GM21360 (cell line): ENCODE data around the gene UQCRFS1.
"Not testable (repeated sequence)": the region's sequence is repeated elsewhere in the genome, so short reads cannot be mapped to it uniquely, and the experiment has no call there.

ENCODE experiments used
- ATAC-seq: cut with Tn5 transposase; IDR thresholded peaks from one replicate; pipeline ENCODE4 v1.9.1; 2021; ENCODE audit warnings: mild to moderate bottlenecking, moderate library complexity; ENCODE audit not compliant: unreplicated experiment

UQCRFS1 gene

DNA sequence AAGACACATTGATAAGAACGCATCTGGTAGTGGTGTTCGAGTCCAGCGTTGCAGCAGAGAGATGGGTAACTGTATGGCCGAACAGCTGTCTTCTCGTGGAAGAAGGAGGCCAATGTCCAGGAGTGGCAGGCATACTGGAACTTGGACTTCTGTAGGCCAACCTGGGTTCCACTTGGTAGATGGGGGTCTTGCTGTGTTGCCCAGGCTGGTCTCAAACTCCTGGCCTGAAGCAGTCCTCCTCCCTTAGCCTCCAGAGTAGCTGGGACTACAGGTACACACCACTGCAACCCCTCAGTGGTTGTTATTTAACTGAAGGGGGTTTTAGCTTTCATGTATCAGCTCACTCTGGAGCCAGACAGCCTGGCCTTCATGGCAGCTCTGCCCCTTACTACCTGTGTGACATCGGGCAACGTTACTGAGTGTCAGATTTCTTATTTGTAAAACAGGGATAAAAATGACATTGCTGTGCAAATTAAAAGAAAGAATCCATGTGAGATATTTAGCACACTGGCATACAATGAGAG is 2.4 kb upstream of the UQCRFS1 start:
- no peak for ATAC-seq

DNA sequence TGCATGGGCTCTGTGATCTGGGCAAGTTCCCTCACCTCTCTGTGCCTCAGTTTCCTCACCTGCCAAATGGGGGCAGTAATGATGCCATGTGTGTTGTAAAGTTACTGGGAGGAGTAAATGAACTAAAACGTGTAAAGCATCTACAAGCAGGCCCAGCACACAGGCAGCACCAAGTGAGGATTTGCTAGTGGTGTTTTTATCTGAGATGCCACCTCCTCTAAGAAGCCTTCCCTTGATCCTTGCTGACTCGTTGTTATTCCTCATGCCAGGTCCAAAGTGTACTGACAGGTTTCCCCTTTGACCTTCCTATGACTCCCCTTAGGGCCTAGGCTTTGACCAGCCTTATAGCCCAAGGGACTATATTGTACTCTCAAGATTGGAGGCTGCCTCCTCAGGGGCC is 1.5 kb upstream of the UQCRFS1 start:
- no peak for ATAC-seq

DNA sequence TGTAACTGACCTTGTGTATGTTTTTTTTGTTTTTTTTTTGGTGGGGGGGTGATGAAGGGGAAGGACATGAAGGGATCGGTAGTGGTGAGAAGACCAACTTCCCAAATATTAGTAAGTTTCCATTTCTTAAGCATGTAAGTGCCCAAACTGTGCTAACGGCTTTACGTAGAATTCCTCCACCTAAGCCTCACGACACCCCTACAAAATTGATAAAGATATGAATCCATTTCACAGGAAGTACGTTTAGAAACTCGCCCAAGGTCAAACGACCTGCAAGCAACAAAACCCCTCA is 649 bp downstream of the UQCRFS1 start:
- ATAC-seq = no peak

DNA sequence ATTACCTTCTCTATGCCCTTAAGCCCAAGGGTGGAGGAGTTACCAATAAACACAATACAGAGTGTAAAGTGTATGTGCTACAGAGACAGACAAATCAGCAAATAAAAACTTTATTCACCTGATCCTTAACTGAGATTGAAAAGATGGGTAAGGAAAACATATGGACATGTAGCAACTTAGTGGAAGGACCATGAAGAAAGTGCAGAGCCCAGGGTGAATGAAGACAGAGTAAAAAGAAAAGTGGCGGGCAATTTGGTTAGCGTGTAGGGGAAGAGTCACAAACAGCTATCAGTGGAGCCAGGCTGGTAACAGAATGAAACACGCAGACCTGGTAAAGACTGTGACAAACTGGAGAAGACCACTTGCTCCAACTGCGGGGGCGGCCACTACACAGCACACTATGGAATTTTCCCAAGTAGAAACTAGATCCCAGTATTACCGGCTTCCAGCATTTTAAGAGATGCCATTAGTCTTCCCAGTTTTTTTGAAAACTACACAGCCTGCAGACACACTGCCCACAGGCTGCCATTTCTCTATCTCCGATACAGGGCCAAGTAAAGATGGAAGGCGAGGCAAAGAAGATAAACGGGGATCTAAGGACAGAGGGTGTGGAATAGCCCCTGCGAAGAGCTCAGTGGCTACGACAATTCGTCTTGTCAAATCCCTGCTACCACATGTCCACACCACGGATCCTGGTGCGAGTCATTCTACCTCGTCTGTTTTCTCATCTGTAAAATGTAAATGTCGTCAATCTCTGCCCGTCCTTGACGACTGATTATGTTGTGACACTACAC is 1.2 kb downstream of the UQCRFS1 start:
- no peak for ATAC-seq

DNA sequence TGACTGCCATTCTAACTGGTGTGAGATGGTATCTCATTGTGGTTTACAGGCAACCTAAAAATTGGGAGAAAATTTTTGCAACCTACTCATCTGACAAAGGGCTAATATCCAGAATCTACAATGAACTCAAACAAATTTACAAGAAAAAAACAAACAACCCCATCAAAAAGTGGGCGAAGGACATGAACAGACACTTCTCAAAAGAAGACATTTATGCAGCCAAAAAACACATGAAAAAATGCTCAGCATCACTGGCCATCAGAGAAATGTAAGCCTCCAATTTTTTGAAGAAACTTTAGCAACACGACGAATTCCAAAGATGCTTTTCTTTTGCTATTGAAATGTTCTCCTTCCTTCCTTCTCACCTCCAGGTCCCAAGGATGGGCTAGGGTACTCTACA is 1.9 kb downstream of the UQCRFS1 start:
- ATAC-seq = not testable (repeated sequence)

DNA sequence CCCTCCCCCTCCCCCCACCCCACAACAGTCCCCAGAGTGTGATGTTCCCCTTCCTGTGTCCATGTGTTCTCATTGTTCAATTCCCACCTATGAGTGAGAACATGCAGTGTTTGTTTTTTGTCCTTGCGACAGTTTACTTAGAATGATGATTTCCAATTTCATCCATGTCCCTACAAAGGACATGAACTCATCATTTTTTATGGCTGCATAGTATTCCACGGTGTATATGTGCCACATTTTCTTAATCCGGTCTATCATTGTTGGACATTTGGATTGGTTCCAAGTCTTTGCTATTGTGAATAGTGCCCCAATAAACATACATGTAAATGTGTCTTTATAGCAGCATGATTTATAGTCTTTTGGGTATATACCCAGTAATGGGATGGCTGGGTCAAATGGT is 2.4 kb downstream of the UQCRFS1 start:
- ATAC-seq = not testable (repeated sequence)

DNA sequence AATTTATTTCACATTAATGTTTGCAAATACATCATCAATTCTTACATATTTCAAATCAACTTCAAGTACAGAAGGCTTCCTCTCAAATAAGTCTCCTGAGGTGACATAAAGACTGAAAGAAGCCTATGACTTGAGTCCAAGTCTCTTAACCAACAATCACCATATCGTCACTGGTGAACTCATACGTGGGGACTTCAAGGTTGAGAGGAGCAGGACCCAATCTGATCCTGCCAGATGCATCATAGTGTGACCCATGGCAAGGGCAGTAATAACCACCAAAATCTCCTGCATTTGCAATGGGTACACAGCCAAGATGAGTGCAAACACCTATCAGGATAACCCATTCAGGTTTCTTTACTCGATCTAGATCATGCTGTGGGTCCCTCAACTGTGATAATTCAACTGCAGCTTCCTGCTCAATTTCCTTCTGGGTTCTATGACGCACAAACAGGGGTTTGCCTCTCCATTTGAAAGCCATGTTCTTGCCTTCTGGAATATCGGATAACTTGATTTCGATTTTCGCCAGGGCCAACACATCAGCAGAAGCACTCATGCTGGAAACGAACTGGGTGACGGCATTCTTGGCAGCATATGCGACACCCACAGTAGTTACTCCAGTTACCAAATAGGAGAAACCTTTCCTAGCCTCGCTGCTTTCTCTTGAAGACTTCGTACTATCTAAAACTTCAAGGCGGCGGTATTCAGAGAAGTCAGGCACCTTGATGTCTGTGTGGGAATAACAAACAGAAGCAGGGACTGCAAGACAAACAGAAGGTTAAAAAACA is 5.4 kb downstream of the UQCRFS1 start:
- ATAC-seq = not testable (repeated sequence)

DNA sequence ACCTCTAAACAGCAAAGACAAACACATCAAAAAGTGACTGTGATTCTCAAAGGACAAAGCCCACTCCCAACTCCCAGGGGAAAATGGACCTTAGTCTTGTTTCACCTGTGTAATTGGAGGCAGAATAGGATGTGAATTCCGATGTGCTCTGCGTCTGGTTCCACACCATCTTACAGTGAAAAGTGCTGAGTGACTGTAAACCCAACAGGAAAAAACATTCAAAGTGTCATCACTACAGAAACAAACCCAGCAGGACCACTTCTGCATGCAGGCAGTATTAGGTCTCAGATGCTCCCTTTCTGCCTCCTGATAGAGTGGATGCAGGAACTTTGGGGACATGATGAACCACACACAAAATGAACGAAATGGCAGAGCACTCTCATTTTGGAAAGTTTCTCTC is 6.5 kb downstream of the UQCRFS1 start:
- no peak for ATAC-seq

DNA sequence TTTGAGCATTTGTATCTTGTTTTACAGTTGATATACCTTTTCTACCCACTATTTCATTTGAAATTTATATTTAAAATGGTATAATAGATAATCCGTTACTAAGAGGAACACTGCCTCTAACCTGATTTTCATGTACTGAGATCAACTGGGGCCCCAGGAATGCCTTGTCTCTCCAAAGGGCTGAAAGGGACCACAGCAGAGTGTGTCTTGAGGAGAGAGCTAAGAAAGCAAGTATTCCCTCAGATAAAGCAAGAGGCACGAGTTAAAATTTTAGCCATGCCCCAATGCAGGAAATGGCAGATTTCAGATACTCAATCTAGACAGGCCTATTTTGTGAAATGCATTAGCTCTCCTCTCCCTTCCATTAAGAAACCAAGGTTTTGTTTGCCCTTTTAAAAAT is 10.7 kb downstream of the UQCRFS1 start:
- no peak for ATAC-seq

DNA sequence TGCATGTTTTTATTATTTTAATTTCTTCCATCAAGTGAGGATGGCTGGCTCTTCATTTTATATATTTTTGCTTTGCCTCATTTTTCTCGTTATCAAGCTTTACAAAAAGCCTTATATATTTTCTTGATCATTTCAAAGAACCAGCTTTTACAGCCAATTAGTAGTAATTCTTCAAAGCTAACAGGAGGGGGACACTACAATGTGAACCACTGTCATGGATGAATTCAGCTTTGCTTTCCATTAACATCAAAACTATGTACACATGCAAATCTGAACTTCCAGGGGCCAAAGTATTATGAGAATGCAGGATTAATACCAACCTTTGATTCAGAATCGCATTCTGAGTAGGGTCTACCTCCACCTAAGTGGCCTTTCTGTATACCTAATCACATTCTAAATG is 11.1 kb downstream of the UQCRFS1 start:
- ATAC-seq = no peak

DNA sequence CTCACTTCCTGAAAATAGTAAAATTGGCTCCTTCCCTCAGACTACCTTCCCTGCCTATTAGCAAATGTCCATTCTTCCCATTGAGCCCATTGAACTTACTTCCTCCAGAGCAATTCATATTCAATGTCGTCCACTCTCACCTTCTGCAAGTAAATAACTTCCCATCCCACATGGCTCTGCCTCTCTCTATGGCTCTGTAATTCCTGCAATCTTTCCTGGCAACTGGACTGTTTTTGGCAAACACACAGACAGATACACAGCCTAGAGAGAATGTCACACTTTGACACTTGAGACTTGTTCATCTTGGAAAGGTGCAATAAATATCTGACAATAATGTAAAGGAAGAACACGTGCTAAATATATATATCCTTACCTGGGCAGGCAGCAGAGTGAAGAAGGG is 18.3 kb downstream of the UQCRFS1 start:
- no peak for ATAC-seq

DNA sequence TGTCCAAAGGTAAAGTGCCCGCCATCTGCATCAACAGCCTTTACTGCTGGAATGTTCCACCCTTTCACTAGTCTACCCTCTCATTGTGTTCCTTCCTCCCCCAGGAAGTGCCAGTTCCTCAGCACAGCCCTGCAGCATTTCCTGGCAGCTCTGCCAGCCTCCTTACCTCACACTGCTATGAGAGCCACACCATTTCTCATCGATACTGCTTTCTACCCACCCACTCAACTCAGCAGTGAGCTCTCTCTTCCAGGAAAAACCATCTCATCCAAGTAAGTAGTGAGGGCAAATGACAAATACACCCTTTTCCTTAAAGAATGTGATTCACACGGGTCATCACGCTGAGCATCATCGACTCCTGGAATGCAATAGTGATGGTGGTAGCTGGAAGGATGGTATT is 19.8 kb downstream of the UQCRFS1 start:
- ATAC-seq = no peak

DNA sequence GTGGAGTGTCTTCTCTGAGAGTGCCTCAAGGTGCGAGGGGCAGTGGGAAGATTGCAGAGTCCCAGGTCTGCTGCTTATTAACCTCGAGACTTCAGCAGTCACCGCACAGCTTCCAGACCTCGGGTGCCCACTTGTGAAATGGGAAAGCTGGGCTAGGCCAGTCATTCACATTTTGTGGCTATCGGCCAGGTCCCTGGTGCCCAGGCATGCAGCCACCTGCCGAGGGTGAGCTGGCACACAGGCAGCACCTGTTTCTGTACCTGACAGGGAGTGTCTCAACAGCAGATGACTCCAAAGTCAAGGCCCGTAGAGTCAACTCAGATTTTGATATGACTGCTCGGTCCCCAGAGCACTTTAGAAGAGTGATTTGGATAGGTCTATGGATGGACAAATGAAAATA is 21.9 kb downstream of the UQCRFS1 start:
- ATAC-seq = no peak

DNA sequence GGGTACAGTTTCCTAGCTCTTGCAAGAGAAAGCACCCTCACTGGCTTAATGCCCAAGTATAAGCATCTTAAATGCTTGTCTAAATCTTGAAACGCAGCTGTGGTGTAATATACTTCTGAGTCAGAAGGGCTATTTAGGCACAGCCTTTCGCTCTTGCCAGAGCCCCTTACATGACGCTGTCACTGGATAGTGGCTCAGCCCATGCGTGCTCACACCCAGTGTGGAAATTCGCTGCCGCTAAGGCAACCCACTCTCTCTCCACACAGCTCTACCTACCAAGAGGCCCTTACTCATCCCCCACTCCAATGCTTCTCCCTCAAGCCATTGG is 24.0 kb downstream of the UQCRFS1 start:
- ATAC-seq = no peak

DNA sequence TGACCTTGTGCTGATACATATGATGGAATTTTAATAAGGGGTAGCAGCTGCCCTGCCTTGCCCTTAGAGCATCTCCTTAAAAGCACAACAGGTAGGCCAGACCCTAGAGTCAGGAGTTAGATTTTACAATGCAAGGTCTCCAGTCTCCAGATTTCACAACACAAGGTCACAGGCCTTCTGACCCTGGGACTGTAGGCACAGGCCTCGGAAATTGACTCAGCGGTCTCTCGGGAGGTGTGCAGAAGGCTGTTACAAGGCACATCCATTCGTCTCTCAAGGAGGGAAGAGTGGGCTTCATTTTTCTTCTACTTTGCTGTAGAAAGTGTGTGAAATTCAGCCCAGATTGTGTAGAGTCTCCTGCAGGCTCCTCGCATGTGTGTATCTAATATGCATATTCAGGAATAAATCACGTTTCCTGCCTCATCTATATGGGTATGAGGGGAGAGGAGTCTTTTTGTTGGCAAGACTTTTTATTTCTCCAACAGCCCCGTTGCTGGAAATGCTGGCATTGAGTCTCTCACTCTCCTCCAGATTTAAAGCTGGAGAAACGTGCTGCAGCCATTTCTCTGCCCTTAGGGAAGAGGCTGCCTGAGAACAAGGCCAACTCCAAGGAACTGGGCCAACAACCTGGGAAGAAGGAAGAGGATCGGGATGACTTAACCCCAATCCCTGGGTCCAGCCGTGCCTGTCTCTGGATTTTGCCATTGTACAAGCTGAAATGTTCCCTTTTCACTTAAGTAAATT is 24.5 kb downstream of the UQCRFS1 start:
- ATAC-seq = no peak

DNA sequence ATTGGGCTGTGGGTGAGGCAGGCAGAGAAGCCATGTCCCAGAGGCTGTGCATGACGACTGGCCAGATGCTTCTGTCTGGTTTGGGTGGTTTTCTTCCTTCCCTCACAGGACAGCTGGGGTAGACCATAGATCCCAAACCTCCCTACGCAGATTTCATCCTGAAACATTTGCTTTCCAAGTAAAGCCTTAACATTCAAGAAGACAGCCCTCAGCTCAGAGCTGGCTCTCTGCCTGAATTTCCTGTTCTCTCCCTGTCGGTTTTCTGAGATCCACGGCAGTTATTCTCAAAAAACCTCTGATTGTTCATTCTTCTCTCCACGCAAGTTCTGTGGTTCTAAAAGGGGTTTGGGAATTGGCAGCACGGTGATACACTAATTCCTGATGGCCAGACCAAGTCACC is 25.3 kb downstream of the UQCRFS1 start:
- ATAC-seq = no peak

DNA sequence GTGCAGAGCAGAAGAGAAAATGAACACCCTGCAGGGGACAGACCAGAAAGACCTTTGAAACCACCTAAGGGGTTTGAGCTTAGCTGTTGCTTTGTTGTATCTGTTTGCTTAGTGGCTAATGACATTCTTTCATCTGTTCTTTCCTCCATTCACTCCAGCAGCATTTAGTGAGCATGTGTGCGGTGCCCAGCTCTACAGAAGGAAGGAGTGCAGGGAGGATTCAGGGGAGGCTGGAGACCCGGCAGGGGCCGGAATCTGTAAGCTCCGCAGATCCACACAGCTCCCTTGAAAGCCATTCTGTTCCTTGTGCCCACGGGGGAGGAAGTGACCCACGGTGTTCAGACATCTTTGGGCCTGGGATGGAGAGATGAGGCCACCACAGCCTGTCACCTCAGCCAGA is 27.5 kb downstream of the UQCRFS1 start:
- ATAC-seq = no peak

DNA sequence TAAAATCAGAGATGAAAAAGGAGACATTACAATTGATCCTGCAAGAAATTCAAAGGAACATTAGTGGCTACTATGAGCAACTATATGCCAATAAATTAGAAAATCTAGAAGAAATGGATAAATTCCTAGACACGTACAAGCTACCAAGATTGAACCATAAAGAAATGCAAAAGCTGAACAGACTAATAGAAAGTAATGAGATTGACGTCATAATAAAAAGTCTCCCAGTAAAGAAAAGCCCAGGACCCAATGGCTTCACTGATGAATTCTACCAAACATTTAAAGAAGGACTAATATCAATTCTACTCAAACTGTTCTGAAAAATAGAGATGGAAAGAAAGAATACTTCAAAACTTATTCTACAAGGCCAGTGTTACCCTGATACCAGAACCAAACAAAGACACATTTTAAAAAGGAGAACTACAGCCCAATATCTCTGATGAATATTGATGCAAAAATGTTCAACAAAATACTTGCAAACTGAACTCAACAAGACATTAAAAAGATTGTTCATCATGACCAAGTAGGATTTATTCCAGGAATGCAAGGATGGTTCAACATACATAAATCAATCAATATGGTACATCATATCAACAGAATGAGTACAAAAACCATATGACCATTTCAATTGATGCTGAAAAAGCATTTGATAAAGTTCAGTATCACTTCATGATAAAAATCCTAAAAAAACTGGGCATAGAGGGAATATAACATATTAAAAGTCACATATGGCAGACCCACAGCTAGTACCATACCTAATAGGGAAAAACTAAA is 35.8 kb downstream of the UQCRFS1 start:
- ATAC-seq = no peak

DNA sequence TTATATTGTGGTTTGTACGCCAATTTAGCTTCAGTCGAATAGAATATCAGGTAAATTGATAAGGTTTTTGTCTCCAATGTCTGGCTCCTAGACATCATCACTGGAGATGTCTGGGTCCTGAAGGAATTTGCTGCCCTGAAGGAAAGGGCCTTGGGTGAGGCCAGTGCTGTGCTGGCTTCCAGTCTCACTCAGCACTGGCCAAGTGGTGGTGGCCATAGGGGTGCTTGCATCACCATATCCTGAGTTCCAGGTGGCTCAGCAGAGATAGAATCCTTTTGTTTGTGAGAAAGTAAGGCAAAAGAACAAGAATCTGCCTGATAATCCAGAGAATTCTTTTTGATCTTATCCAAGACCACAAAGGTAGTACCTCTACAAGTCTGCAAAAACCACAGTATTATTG is 39.1 kb downstream of the UQCRFS1 start:
- ATAC-seq = no peak

DNA sequence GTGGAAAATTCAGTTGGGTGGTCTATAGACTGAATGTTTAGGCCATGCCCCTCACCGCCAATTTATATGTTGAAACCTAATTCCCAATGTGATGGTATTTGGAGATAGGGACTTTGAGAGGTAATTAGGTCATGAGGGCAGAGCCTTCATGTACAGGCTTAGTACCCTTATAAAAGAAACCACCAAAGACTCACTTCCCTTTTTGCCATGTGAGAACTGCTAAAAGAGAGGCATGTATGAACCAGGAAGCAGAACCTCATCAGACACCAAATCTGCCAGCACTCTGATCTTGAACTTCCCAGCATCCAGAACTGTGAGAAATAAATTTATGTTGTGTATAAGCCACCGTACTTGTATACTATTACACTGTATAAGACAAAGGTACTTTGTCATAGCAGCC is 40.6 kb downstream of the UQCRFS1 start:
- no peak for ATAC-seq

DNA sequence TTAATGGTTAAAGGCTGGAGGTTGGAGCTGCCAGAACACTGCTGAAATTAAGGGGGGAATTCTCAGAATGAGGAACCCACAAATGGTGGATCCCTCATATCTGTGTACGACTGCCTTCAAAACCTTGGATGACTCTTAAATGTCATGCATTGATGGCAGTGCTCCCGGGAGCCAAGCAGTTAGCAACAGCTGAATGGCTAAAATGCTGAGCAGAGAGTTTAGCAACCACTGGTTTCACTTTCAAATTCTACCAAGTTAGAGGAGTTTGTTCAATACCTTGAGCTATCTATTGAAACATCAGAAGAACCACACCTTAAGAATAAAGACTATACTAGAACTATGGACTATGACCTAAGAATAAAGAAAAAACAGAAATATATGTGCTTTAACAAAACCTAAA is 41.4 kb downstream of the UQCRFS1 start:
- ATAC-seq = no peak
